Natural killer cell (primary cell): Measurements from ENCODE around the gene CEACAM3. TPM values are rescaled to one million over a fixed set of nuclear protein-coding genes. Genes with fewer than 3 reads are reported as not detected.

Experiments
- ATAC-seq, 3 donors: fragments of 150-1000 bp in 2 of 3; fragments of 200-7000 bp in 1 of 3; cut with Tn5 transposase; 1 replicate in 1 of 3; 2 replicates in 2 of 3; pipeline ENCODE4 v1.10.0; 2021; ENCODE audit warnings: mild to moderate bottlenecking in 2 of 3, moderate library complexity in 2 of 3
- DNase-seq, 2 donors: peaks; one replicate each; pipeline versions ENCODE4 v3.0.0 to v3.0.0-alpha.2; 2013 to 2021; ENCODE audit warnings: mixed read lengths in 1 of 2
- H3K27ac ChIP-seq: one replicate; pipeline ENCODE4 v1.5.1; 2013; ENCODE audit warnings: mild to moderate bottlenecking, low read length
- H3K27me3 ChIP-seq: one replicate; pipeline ENCODE4 v1.6.1; 2013; ENCODE audit warnings: low read length; ENCODE audit not compliant: control insufficient read depth, insufficient read depth
- H3K36me3 ChIP-seq: one replicate; pipeline ENCODE4 v1.6.1; 2013; ENCODE audit warnings: low read length; ENCODE audit not compliant: control insufficient read depth, insufficient read depth
- H3K4me1 ChIP-seq: one replicate; pipeline ENCODE4 v1.6.1; 2013; ENCODE audit warnings: low read length; ENCODE audit not compliant: control insufficient read depth, insufficient read depth
- H3K4me3 ChIP-seq: one replicate; pipeline ENCODE4 v1.5.1; 2013; ENCODE audit warnings: low read length
- H3K9me3 ChIP-seq: one replicate; pipeline ENCODE4 v1.6.1; 2013; ENCODE audit warnings: low read length; ENCODE audit not compliant: control insufficient read depth, insufficient read depth
- H3K27ac Mint-ChIP-seq, 2 donors: one replicate each; pipeline ENCODE4 v1.8.0; 2022; ENCODE audit warnings: mild to moderate bottlenecking in 2 of 2, mixed read lengths in 2 of 2, moderate library complexity in 1 of 2
- H3K27me3 Mint-ChIP-seq, 2 donors: one replicate each; pipeline ENCODE4 v1.8.0; 2022; ENCODE audit warnings: low read depth in 2 of 2, mixed read lengths in 2 of 2
- H3K36me3 Mint-ChIP-seq: one replicate; pipeline ENCODE4 v1.8.0; 2022; ENCODE audit warnings: mixed read lengths
- H3K4me1 Mint-ChIP-seq, 2 donors: one replicate each; pipeline ENCODE4 v1.8.0; 2022; ENCODE audit warnings: mixed read lengths in 2 of 2
- H3K4me3 Mint-ChIP-seq: one replicate; pipeline ENCODE4 v1.8.0; 2022; ENCODE audit warnings: mild to moderate bottlenecking, moderate library complexity, mixed read lengths
- H3K9me3 Mint-ChIP-seq, 2 donors: one replicate each; pipeline ENCODE4 v1.8.0; 2022; ENCODE audit warnings: mixed read lengths in 2 of 2
- CTCF ChIP-seq: fragments of 200-600 bp; IDR thresholded peaks from one replicate; pipeline ENCODE4 v1.8.0; 2022; ENCODE audit warnings: antibody characterized with exemption
- WGBS: methylation state at CpG from one replicate; pipeline ENCODE4 v1.1.7; 2013; ENCODE audit warnings: missing lambda C conversion rate; ENCODE audit not compliant: insufficient coverage; 5-methylcytosine and 5-hydroxymethylcytosine counted together
- intact Hi-C: fragments of 100-400 bp; cut with micrococcal nuclease; formaldehyde crosslinking; loops from one replicate; pipeline ENCODE4 v1.14.2; 2022
- total RNA-seq, 4 donors: library from RNA; stranded (reverse); fragments of 120-200 nt in 1 of 4; gene quantifications; one replicate each; pipeline versions ENCODE4 v1.2.3 to v1.2.4, GENCODE V29; 2013 to 2022

Gene CEACAM3
- total RNA-seq, 3 donors from 2014 or later (not counting 1 experiment from before 2014, with no cell fraction given), result 1.3 to 1.7 TPM; not detected in 1

GRCh38 chr19:41845051-41845590 lies 48.7 kb downstream of the CEACAM3 start:
- Histone ChIP-seq H3K27me3 (no peaks in the 10 kb centered on the region), H3K27ac (no peak overlapping the region), H3K9me3 (no peaks in the 10 kb centered on the region), H3K36me3 (no peaks in the 10 kb centered on the region), H3K4me1 (no peaks in the 10 kb centered on the region), H3K4me3 (no peak overlapping the region)
- H3K9me3 Mint-ChIP-seq, result peaks cover 0 to 3% of the 10 kb centered on the region in 2 donors
- no peak overlapping the region for H3K4me3 Mint-ChIP-seq
- DNase-seq (no peak), ATAC-seq (no peak)
- H3K27ac Mint-ChIP-seq, result no peak overlapping the region
- no peaks in the 10 kb centered on the region for H3K36me3 Mint-ChIP-seq
- TF ChIP-seq CTCF, result no peak
- 94% methylated on average over 19 of the region's 23 CpGs for WGBS
- no peaks in the 10 kb centered on the region for H3K4me1 Mint-ChIP-seq
- intact Hi-C loops, result no loop called here
- H3K27me3 Mint-ChIP-seq, result peaks cover 0 to 4% of the 10 kb centered on the region in 2 donors

DNA sequence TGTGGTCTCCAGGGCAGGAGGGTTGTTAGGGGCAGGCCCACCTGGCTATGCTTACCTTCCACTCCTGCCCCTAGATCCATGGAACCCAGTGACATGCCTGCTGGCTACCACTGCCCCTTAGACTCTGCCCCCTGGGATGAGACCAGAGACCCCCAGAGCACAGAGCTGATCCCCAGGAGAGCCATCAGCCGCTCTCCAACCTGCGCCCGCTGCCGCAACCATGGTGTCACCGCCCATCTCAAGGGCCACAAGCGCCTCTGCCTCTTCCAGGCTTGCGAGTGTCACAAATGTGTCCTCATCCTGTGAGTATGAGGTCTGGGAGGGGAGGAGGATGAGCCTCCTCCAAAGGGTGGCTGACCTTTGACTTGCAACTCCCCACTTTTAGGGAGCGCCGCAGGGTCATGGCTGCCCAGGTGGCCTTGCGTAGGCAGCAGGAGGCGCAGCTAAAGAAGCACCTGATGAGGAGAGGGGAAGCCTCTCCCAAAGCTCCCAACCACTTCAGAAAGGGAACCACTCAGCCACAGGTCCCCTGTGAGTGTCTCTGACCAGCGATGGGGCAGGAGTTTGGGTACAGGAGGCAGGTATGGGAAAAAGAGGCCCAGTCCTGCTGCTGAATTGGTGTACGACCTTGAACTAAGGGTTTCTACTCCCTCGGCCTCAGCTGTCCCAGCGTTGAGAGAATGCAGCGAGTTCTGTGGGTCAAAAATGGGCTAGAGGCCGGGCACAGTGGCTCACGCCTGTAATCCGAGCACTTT lies 51.1 kb downstream of the CEACAM3 start:
- DNase-seq (no peak), ATAC-seq (no peak)
- Histone ChIP-seq H3K4me1 (no peaks in the 10 kb centered on the region), H3K9me3 (no peaks in the 10 kb centered on the region), H3K27me3 (no peaks in the 10 kb centered on the region), H3K4me3 (no peak overlapping the region), H3K27ac (no peak overlapping the region), H3K36me3 (no peaks in the 10 kb centered on the region)
- H3K4me3 Mint-ChIP-seq, result no peak overlapping the region
- intact Hi-C loops, result no loop called here
- WGBS, result 91% methylated on average over 19 of the region's 19 CpGs
- H3K27ac Mint-ChIP-seq, result no peak overlapping the region
- peaks cover 0 to 3% of the 10 kb centered on the region in 2 donors for H3K9me3 Mint-ChIP-seq
- no peak for TF ChIP-seq CTCF
- H3K36me3 Mint-ChIP-seq, result no peaks in the 10 kb centered on the region
- H3K4me1 Mint-ChIP-seq, result no peaks in the 10 kb centered on the region
- H3K27me3 Mint-ChIP-seq, result peaks cover 7 to 13% of the 10 kb centered on the region in 2 donors

GRCh38 chr19:41848666-41849065 lies 52.3 kb downstream of the CEACAM3 start:
- 85% methylated on average over 6 of the region's 6 CpGs for WGBS
- no peak for TF ChIP-seq CTCF
- H3K27ac ChIP-seq, result no peak overlapping the region
- H3K36me3 ChIP-seq, result no peaks in the 10 kb centered on the region
- no peak overlapping the region for H3K27ac Mint-ChIP-seq
- DNase-seq (no peak), ATAC-seq (no peak)
- intact Hi-C loops, result no loop called here
- H3K27me3 Mint-ChIP-seq, result peaks cover 7 to 12% of the 10 kb centered on the region in 2 donors
- H3K9me3 Mint-ChIP-seq, result peaks cover 0 to 3% of the 10 kb centered on the region in 2 donors
- no peak overlapping the region for H3K4me3 Mint-ChIP-seq
- no peaks in the 10 kb centered on the region for H3K36me3 Mint-ChIP-seq
- H3K4me3 ChIP-seq, result no peak overlapping the region
- H3K4me1 Mint-ChIP-seq, result no peaks in the 10 kb centered on the region
- H3K9me3 ChIP-seq, result no peaks in the 10 kb centered on the region
- H3K4me1 ChIP-seq, result no peaks in the 10 kb centered on the region
- H3K27me3 ChIP-seq, result no peaks in the 10 kb centered on the region
